Keratinocyte (primary cell): Measurements from ENCODE around the gene LGALS9B. TPM values are rescaled to one million over a fixed set of nuclear protein-coding genes. Genes with fewer than 3 reads are reported as not detected.
"Not testable (repeated sequence)": the region's sequence is repeated elsewhere in the genome, so short reads cannot be mapped to it uniquely, and the experiment has no call there.

ENCODE experiments used
- DNase-seq: peaks from one replicate; pipeline ENCODE4 v3.0.0-alpha.2; 2011; ENCODE audit warnings: low read depth, missing footprints, low spot score
- FAIRE-seq: peaks from 2 replicates; lab custom pipeline; 2011; peaks lifted over from hg19 to GRCh38; lab: Jason Lieb, UNC
- H2AFZ ChIP-seq: 2 replicates; pipeline ENCODE4 v1.6.0; 2012; ENCODE audit warnings: low read length, control low read depth, inconsistent platforms; ENCODE audit not compliant: control insufficient read depth
- H3K27ac ChIP-seq: 2 replicates; pipeline ENCODE4 v1.5.1; 2011; ENCODE audit warnings: low read length; ENCODE audit not compliant: control insufficient read depth, insufficient read depth
- H3K27me3 ChIP-seq: 3 replicates; pipeline ENCODE4 v1.6.0; 2011; ENCODE audit warnings: low read length; ENCODE audit not compliant: control insufficient read depth, insufficient read depth; ENCODE audit errors: extremely low read depth
- H3K36me3 ChIP-seq, 2 experiments: 2 replicates in 1 of 2; 3 replicates in 1 of 2; pipeline ENCODE4 v1.5.1; 2011; ENCODE audit warnings: low read length in 2 of 2, mild to moderate bottlenecking in 1 of 2; ENCODE audit not compliant: control insufficient read depth in 2 of 2, insufficient read depth in 2 of 2; ENCODE audit errors: extremely low read depth in 1 of 2
- H3K4me1 ChIP-seq: 3 replicates; pipeline ENCODE4 v1.5.1; 2011; ENCODE audit warnings: low read length; ENCODE audit not compliant: control insufficient read depth, insufficient read depth; ENCODE audit errors: extremely low read depth
- H3K4me2 ChIP-seq: 3 replicates; pipeline ENCODE4 v1.6.0; 2011; ENCODE audit warnings: low read depth, low read length; ENCODE audit not compliant: control insufficient read depth, insufficient read depth; ENCODE audit errors: extremely low read depth
- H3K4me3 ChIP-seq, 3 experiments: fragments of 200-600 bp in 1 of 3; sonication (generic) in 1 of 3; 2 replicates in 2 of 3; 3 replicates in 1 of 3; pipeline ENCODE4 v1.5.1; 2011 to 2016; ENCODE audit warnings: low read length in 3 of 3, mild to moderate bottlenecking in 3 of 3, control low read depth in 2 of 3, inconsistent platforms in 1 of 3, low read depth in 1 of 3, mixed read lengths in 1 of 3, mixed run types in 1 of 3, moderate library complexity in 1 of 3; ENCODE audit not compliant: control insufficient read depth in 2 of 3, insufficient read depth in 2 of 3; ENCODE audit errors: extremely low read depth in 1 of 3
- H3K79me2 ChIP-seq: 2 replicates; pipeline ENCODE4 v1.6.0; 2012; ENCODE audit warnings: low read length; ENCODE audit not compliant: control insufficient read depth, insufficient read depth
- H3K9ac ChIP-seq: 3 replicates; pipeline ENCODE4 v1.6.0; 2011; ENCODE audit warnings: low read length; ENCODE audit not compliant: control insufficient read depth, insufficient read depth; ENCODE audit errors: extremely low read depth
- H3K9me1 ChIP-seq: 3 replicates; pipeline ENCODE4 v1.6.0; 2011; ENCODE audit warnings: low read length; ENCODE audit not compliant: control insufficient read depth, insufficient read depth; ENCODE audit errors: extremely low read depth
- H3K9me3 ChIP-seq: 2 replicates; pipeline ENCODE4 v1.5.1; 2012; ENCODE audit warnings: low read depth, low read length; ENCODE audit not compliant: control insufficient read depth
- H4K20me1 ChIP-seq: 3 replicates; pipeline ENCODE4 v1.6.0; 2011; ENCODE audit warnings: low read length; ENCODE audit not compliant: control insufficient read depth, insufficient read depth; ENCODE audit errors: extremely low read depth
- dilution Hi-C: fragments of 300-500 bp; cut with MboI; formaldehyde crosslinking; loops from one replicate; pipeline ENCODE4 v1.7.0; 2020; ENCODE audit warnings: low sequenced_read_pairs; ENCODE audit not compliant: extremely low pct_ligation_motif_present
- polyA plus RNA-seq, 5 experiments: library from polyadenylated mRNA; depleted of rRNA in 3 of 5; stranded (reverse) in 3 of 5; stranded (forward) in 1 of 5; unstranded in 1 of 5; fragments of >200 nt; gene quantifications; 1 replicate in 1 of 5; 2 replicates in 3 of 5; 3 replicates in 1 of 5; pipeline versions ENCODE4 v1.2.1 to v1.2.3, GENCODE V29; 2011 to 2012; ENCODE audit warnings: missing spikeins in 2 of 5, low read depth in 1 of 5, low replicate concordance in 1 of 5

Gene LGALS9B
- polyA plus RNA-seq, 1 donor (not counting 4 experiments of a cell fraction or from before 2014, with no cell fraction given): 8.5 TPM

DNA sequence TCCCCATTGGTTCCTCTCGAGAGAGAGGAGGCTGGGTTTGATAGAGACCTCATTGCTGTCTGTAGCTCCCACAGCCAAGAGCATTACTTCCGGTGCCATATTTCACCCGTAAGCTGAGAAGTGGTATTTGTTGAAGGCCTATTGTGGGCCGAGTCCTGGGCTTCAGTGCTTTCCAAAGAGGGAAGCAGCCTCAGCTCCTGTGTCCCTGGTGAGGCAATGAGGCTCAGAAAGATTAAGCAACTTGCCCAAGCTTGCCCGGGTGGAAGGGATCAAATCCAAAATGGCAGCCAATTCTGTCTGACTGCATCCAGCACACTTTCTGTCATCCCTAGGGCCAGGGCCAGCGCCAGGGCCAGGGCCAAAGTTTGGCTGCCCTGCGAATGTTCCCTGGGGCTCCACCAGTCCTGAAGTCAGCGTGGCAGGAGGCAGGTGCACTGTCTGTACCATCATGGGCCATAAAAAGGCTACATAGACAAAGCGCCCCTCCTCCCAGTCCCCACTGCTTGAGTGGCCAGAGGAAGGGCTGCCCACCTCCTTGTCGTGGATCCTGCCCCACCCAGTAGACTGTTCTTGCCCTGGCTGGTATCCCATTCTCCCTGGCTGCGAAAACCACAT is 13.4 kb downstream of the LGALS9B start:
- H3K27me3 ChIP-seq, H3K4me3 ChIP-seq, H3K9me3 ChIP-seq, H3K9me1 ChIP-seq, H2AFZ ChIP-seq, H3K4me1 ChIP-seq, DNase-seq, H3K9ac ChIP-seq, H4K20me1 ChIP-seq, H3K27ac ChIP-seq, dilution Hi-C loops, H3K4me2 ChIP-seq, H3K79me2 ChIP-seq, H3K36me3 ChIP-seq: not testable (repeated sequence)
- FAIRE-seq: peak; percentile 55

DNA sequence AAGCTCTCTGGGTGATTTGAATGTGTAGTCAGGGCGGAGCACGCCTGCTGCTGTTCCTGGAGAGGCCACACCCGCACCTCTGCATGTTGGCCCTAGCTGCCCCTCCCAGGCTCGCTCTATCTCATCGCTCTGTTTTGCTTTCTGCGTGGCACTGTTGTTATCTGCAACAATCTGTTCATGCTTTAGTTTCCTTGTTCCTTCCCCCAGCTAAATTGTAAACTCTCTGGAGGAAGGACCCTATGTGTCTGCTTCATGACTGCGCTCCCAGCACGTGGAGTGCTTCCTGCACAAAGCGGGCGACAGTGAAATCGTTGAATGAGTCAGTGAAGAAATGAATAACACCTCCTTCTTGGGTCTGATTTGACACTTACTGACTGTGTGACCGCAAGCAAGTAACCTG is 16.5 kb downstream of the LGALS9B start:
- H3K4me2 ChIP-seq, H3K36me3 ChIP-seq, H3K4me3 ChIP-seq: not testable (repeated sequence)

DNA sequence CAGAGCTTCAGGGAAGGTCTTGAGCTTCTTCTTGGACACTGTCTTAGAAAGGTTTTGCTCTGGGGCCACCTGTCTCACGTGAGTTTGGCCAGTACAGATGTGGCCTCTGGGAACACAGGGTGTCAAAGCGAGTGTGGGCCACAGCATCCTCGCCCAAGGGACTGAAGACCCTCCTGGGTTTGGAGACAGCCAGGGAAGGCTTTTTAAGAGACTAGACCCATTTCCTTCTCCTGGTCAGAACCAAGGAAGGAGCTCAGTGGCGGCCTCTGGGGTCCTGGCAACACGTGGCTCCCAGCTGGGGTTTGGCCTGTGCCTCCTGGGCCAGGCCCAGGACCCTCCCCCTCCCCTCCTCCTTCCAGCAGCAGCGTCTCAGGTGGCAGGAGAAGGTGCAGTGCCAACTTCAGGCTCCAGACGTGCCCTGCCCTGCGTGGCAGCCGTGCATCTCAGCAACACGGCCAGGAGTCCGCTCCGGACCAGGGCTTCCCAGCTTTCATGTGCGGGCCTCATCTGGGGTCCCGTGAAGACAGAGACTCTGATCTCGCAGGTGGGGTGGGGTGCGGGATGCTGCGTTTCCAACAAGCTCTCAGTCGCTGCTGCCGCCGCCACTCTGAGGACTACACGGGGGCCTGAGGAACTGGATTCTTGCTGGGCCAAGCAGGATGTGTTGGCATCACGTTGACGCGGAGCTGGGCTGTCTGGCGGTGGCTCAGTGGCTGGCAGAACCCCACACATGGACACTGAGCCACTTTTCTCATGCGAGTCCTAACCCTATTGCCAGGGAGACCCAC is 19.6 kb downstream of the LGALS9B start:
- H3K4me2 ChIP-seq, H3K27ac ChIP-seq, H2AFZ ChIP-seq, H4K20me1 ChIP-seq, dilution Hi-C loops, H3K4me1 ChIP-seq, H3K36me3 ChIP-seq, H3K9me3 ChIP-seq, H3K9me1 ChIP-seq, DNase-seq, H3K4me3 ChIP-seq, FAIRE-seq, H3K27me3 ChIP-seq, H3K79me2 ChIP-seq, H3K9ac ChIP-seq: not testable (repeated sequence)

More for the DNA sequence above, 16.5 kb downstream of the LGALS9B start:
- DNase-seq, H3K9me3 ChIP-seq, H2AFZ ChIP-seq, H3K27ac ChIP-seq, dilution Hi-C loops, H4K20me1 ChIP-seq, H3K27me3 ChIP-seq, H3K79me2 ChIP-seq, H3K9me1 ChIP-seq, H3K4me1 ChIP-seq, H3K9ac ChIP-seq: not testable (repeated sequence)
- FAIRE-seq: peak; percentile 100
